Adrenal gland (tissue), 12 donors: ENCODE results near the gene DMD. TPM values are rescaled to one million over a fixed set of nuclear protein-coding genes. Genes with fewer than 3 reads are reported as not detected.

ENCODE experiments used
- DNase-seq, 7 donors: peaks; one replicate each; pipeline ENCODE4 v3.0.0-alpha.2; 2019 to 2020
- H3K27ac ChIP-seq, 5 donors: fragments of 200-600 bp; sonication (generic) in 4 of 5; 1 replicate in 3 of 5; 2 replicates in 2 of 5; pipeline versions ENCODE4 v1.5.1 to v1.8.0; 2016 to 2020; ENCODE audit warnings: mild to moderate bottlenecking in 1 of 5
- H3K27me3 ChIP-seq: fragments of 200-600 bp; 2 replicates; pipeline ENCODE4 v1.8.0; 2021
- H3K36me3 ChIP-seq, 2 donors: fragments of 200-600 bp; replicated peaks in 1 of 2; 1 replicate in 1 of 2; 2 replicates in 1 of 2; pipeline versions ENCODE4 v1.5.1 to v1.8.0; 2018 to 2022
- H3K4me1 ChIP-seq, 2 donors: fragments of 200-600 bp; replicated peaks in 1 of 2; 1 replicate in 1 of 2; 2 replicates in 1 of 2; pipeline versions ENCODE4 v1.5.1 to v1.8.0; 2018 to 2021
- H3K4me3 ChIP-seq, 4 donors: fragments of 200-600 bp; sonication (generic) in 3 of 4; one replicate each; pipeline ENCODE4 v1.5.1; 2016 to 2018
- H3K9me3 ChIP-seq, 3 donors: fragments of 200-600 bp; sonication (generic) in 1 of 3; replicated peaks in 1 of 3; 1 replicate in 2 of 3; 2 replicates in 1 of 3; pipeline versions ENCODE4 v1.5.1 to v1.8.0; 2016 to 2021
- POLR2A ChIP-seq, 2 donors: fragments of 450-650 bp; IDR thresholded peaks; one replicate each; pipeline ENCODE4 v1.6.1; 2017; ENCODE audit warnings: antibody characterized with exemption in 2 of 2, mild to moderate bottlenecking in 2 of 2, moderate library complexity in 1 of 2
- WGBS, 4 donors: extraction: QIAGEN DNeasy Blood & Tissue Kit in 2 of 4; methylation state at CpG; one replicate each; pipeline versions ENCODE4 v1.1.5 to v1.1.7; 2013 to 2017; 5-methylcytosine and 5-hydroxymethylcytosine counted together
- intact Hi-C, 2 donors: fragments of 100-400 bp; cut with DNase I; formaldehyde crosslinking; loops; one replicate each; pipeline versions ENCODE4 v1.14.1 to v1.15.0; 2022 to 2023
- polyA plus RNA-seq, 3 donors: library from polyadenylated mRNA; stranded (reverse); fragments of 200-250 nt in 2 of 3; fragments of 350-450 nt in 1 of 3; fragmentation: Illumina TruSeq in 1 of 3; extraction: RNeasy Lipid Tissue Mini Kit (QIAGEN cat#74804) in 1 of 3; gene quantifications; one replicate each; pipeline ENCODE4 v1.2.3, GENCODE V29; 2013 to 2014
- total RNA-seq, 9 donors: library from RNA; depleted of rRNA in 4 of 9; stranded (reverse); fragments of >200 nt in 4 of 9; fragments of 120-200 nt in 1 of 9; fragmentation: NEBNext Ultra II Directional in 1 of 9; extraction: Animal tissue kit (Norgen Biotek cat#: 25700) in 1 of 9; gene quantifications; one replicate each; pipeline versions ENCODE4 v1.1.0 to v1.2.4, GENCODE V29; 2013 to 2023
- TF ChIP-seq, protein P1 (sequence below), 6 experiments: fragments of 450-650 bp in 4 of 6; fragments of 200-600 bp in 2 of 6; sonication (generic) in 1 of 6; IDR thresholded peaks; 1 replicate in 5 of 6; 2 replicates in 1 of 6; pipeline versions ENCODE4 v1.5.1 to v1.8.0; 2016 to 2021; ENCODE audit warnings: antibody characterized with exemption in 6 of 6, mild to moderate bottlenecking in 2 of 6, moderate library complexity in 1 of 6
- donor health status: healthy with polysubstance abuse.
- donor health status: Bipolar disorder and iron deficiency.
- donor health status: DM: yes; HTN: yes; CAD: no.
- donor health status: DM: no; HTN: no; CAD: no.
- donor health status: DM: no; HTN: no; CAD: no.
- donor health status: DM: yes; HTN: yes; CAD: no.

DMD gene
- total and polyA plus RNA-seq, 12 donors = 14.6 to 89.7 (median 36.2) TPM

DNA sequence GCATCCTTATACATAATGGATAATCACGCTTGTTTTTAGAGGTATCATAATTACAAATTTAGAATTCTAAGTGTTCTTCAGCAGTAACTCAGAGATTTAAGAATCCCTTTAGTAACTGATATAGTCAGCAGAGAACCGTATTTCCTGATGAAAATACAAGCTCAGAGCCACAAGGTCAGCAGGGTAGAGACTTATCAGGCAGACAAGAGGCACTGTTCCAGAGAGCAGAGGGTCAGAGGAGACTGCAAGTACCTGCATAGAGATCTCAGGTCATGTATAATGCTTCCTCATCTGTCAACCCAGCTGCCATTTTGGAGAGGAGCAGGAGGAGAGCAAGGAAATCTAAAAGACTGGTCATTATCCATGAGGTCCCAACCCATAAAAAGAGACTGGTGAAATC is 1352.4 kb downstream of the DMD start:
- Histone ChIP-seq H3K4me3 (no peak overlapping the region), H3K27ac (no peak overlapping the region), H3K27me3 (no peaks in the 10 kb centered on the region), H3K4me1 (no peaks in the 10 kb centered on the region), H3K36me3 (no peaks in the 10 kb centered on the region), H3K9me3 (no peaks in the 10 kb centered on the region)
- 48 to 66% (median 50%) methylated on average over 2 of the region's 2 CpGs for WGBS, 4 donors
- TF ChIP-seq, protein P1, sequence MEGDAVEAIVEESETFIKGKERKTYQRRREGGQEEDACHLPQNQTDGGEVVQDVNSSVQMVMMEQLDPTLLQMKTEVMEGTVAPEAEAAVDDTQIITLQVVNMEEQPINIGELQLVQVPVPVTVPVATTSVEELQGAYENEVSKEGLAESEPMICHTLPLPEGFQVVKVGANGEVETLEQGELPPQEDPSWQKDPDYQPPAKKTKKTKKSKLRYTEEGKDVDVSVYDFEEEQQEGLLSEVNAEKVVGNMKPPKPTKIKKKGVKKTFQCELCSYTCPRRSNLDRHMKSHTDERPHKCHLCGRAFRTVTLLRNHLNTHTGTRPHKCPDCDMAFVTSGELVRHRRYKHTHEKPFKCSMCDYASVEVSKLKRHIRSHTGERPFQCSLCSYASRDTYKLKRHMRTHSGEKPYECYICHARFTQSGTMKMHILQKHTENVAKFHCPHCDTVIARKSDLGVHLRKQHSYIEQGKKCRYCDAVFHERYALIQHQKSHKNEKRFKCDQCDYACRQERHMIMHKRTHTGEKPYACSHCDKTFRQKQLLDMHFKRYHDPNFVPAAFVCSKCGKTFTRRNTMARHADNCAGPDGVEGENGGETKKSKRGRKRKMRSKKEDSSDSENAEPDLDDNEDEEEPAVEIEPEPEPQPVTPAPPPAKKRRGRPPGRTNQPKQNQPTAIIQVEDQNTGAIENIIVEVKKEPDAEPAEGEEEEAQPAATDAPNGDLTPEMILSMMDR (IDR thresholded peaks at IDR 0.05) = no peak
- TF ChIP-seq POLR2A (IDR thresholded peaks at IDR 0.05) = no peak
- intact Hi-C loops = no loop called here
- no peak for DNase-seq

GRCh38 chrX:31854716-31855115 is 1356.6 kb downstream of the DMD start:
- no peak overlapping the region for H3K4me3 ChIP-seq
- no peaks in the 10 kb centered on the region for H3K27me3 ChIP-seq
- TF ChIP-seq, protein P1 (IDR thresholded peaks at IDR 0.05) = no peak
- no peak for TF ChIP-seq POLR2A (IDR thresholded peaks at IDR 0.05)
- intact Hi-C loops = no loop called here
- no peaks in the 10 kb centered on the region for H3K9me3 ChIP-seq
- no peak overlapping the region for H3K27ac ChIP-seq
- H3K4me1 ChIP-seq = no peaks in the 10 kb centered on the region
- 80 to 90% (median 85%) methylated on average over 3 to 5 of the region's 5 CpGs for whole genome bisulfite sequencing, 4 donors
- no peak for DNase-seq
- H3K36me3 ChIP-seq = no peaks in the 10 kb centered on the region

- no peaks in the 10 kb centered on the region for H3K4me1 ChIP-seq
- 51 to 62% (median 58%) methylated on average over 1 of the region's 1 CpG for WGBS, 4 donors
- H3K27me3 ChIP-seq = no peaks in the 10 kb centered on the region
- no peaks in the 10 kb centered on the region for H3K36me3 ChIP-seq
- H3K27ac ChIP-seq = no peak overlapping the region
- H3K9me3 ChIP-seq = no peaks in the 10 kb centered on the region
- DNase-seq = no peak
- H3K4me3 ChIP-seq = no peak overlapping the region
- intact Hi-C loops = no loop called here
- no peak for TF ChIP-seq POLR2A (IDR thresholded peaks at IDR 0.05)
- TF ChIP-seq, protein P1 (IDR thresholded peaks at IDR 0.05) = no peak
Observed at GRCh38 chrX:31851761-31852160, 1359.6 kb downstream of the DMD start.

- 57 to 80% (median 68%) methylated on average over 2 of the region's 2 CpGs for WGBS, 4 donors
- intact Hi-C loops = no loop called here
- no peak for DNase-seq
Observed at GRCh38 chrX:31847773-31848172, 1363.6 kb downstream of the DMD start.

More at GRCh38 chrX:31847773-31848172, 1363.6 kb downstream of the DMD start:
- no peak overlapping the region for H3K4me3 ChIP-seq
- TF ChIP-seq, protein P1 (IDR thresholded peaks at IDR 0.05) = no peak
- TF ChIP-seq POLR2A (IDR thresholded peaks at IDR 0.05) = no peak
- H3K9me3 ChIP-seq = no peaks in the 10 kb centered on the region
- H3K27me3 ChIP-seq = no peaks in the 10 kb centered on the region
- no peaks in the 10 kb centered on the region for H3K4me1 ChIP-seq
- no peak overlapping the region for H3K27ac ChIP-seq
- no peaks in the 10 kb centered on the region for H3K36me3 ChIP-seq
